HEK293T (cell line): ENCODE measurements around the gene PHRF1.

Source experiments
- CTCF ChIA-PET: fragments of 350-600 bp; formaldehyde crosslinking; extraction: SDS; loops from one replicate; lab custom pipeline; 2021; ENCODE audit warnings: antibody characterized with exemption, inconsistent platforms; lab: Yijun Ruan, JAX
- POLR2A ChIA-PET: fragments of 350-600 bp; formaldehyde crosslinking; extraction: SDS; loops from one replicate; lab custom pipeline; 2020; ENCODE audit warnings: antibody characterized with exemption, inconsistent platforms; lab: Yijun Ruan, JAX
- DNase-seq: peaks from one replicate; pipeline ENCODE4 v3.0.0; 2012; ENCODE audit warnings: mixed read lengths; ENCODE audit errors: extremely low spot score
- ARNT ChIP-seq: fragments of 450-650 bp; IDR thresholded peaks from 2 replicates; pipeline ENCODE4 v1.6.1; 2017; ENCODE audit warnings: mild to moderate bottlenecking
- BHLHE40 ChIP-seq: fragments of 450-650 bp; IDR thresholded peaks from 2 replicates; pipeline ENCODE4 v1.6.1; 2016; ENCODE audit warnings: mild to moderate bottlenecking, moderate library complexity, borderline replicate concordance
- CTBP1 ChIP-seq: fragments of 450-650 bp; IDR thresholded peaks from 2 replicates; pipeline ENCODE4 v1.6.1; 2016; ENCODE audit warnings: borderline replicate concordance
- ELF4 ChIP-seq: fragments of 450-650 bp; IDR thresholded peaks from 2 replicates; pipeline ENCODE4 v1.6.1; 2017; ENCODE audit warnings: antibody characterized with exemption
- FOXA1 ChIP-seq: fragments of 450-650 bp; IDR thresholded peaks from 2 replicates; pipeline ENCODE4 v1.6.1; 2016; ENCODE audit warnings: mild to moderate bottlenecking
- FOXK2 ChIP-seq: fragments of 450-650 bp; IDR thresholded peaks from 2 replicates; pipeline ENCODE4 v1.6.1; 2016; ENCODE audit warnings: mild to moderate bottlenecking
- FOXM1 ChIP-seq: fragments of 450-650 bp; IDR thresholded peaks from 2 replicates; pipeline ENCODE4 v1.6.1; 2017; ENCODE audit warnings: mild to moderate bottlenecking, borderline replicate concordance
- HDGF ChIP-seq: fragments of 450-650 bp; IDR thresholded peaks from 2 replicates; pipeline ENCODE4 v1.6.1; 2017; ENCODE audit warnings: antibody characterized with exemption, borderline replicate concordance
- L3MBTL2 ChIP-seq: fragments of 450-650 bp; conservative IDR thresholded peaks from 2 replicates; pipeline ENCODE4 v1.6.1; 2016; ENCODE audit warnings: mild to moderate bottlenecking
- LEF1 ChIP-seq: fragments of 450-650 bp; IDR thresholded peaks from 2 replicates; pipeline ENCODE4 v1.6.1; 2017; ENCODE audit warnings: mild to moderate bottlenecking, borderline replicate concordance
- NFRKB ChIP-seq: fragments of 450-650 bp; IDR thresholded peaks from 2 replicates; pipeline ENCODE4 v1.6.1; 2016; ENCODE audit warnings: mild to moderate bottlenecking, moderate library complexity
- PKNOX1 ChIP-seq: fragments of 450-650 bp; IDR thresholded peaks from 2 replicates; pipeline ENCODE4 v1.6.1; 2016
- SP1 ChIP-seq: fragments of 450-650 bp; IDR thresholded peaks from 2 replicates; pipeline ENCODE4 v1.6.1; 2017
- SUZ12 ChIP-seq: fragments of 450-650 bp; IDR thresholded peaks from 2 replicates; pipeline ENCODE4 v1.6.1; 2016; ENCODE audit warnings: mild to moderate bottlenecking
- TARDBP ChIP-seq: fragments of 450-650 bp; IDR thresholded peaks from 2 replicates; pipeline ENCODE4 v1.6.1; 2016
- ZNF384 ChIP-seq: fragments of 450-650 bp; IDR thresholded peaks from 2 replicates; pipeline ENCODE4 v1.6.1; 2016

PHRF1 gene

DNA sequence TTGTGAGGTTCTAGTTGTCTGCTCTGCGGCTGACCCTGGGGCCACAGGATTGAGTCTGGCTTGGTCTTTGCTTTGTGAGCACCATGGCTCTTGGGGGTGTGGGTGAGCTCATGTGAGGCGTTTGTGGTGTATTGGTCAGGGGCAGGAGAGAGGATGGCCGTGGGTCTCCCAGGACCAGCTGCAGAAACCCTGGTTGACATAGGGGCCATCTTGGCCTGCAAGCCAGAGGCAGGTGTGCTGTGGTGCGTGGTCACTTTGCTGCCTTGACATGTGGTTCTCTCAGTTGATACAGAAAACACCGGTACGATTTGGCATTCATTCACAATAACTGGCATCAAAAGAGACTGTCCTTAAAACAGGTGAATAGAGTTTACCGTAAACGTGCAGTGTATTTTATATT, 11.3 kb downstream of the PHRF1 start:
- DNase-seq: no peak
- ChIA-PET POLR2A (interaction anchor here (1.2 kb wide), 1 partner anchor 17 kb away, joined by 3 read pairs; no protein-coding TSS in a partner anchor), CTCF (no interaction called here)
- TF ChIP-seq BHLHE40 (no peak), L3MBTL2 (no peak), ARNT (no peak), NFRKB (no peak), ELF4 (no peak), FOXK2 (no peak), CTBP1 (no peak), TARDBP (no peak), FOXM1 (no peak), SUZ12 (no peak), SP1 (no peak), ZNF384 (no peak)

DNA sequence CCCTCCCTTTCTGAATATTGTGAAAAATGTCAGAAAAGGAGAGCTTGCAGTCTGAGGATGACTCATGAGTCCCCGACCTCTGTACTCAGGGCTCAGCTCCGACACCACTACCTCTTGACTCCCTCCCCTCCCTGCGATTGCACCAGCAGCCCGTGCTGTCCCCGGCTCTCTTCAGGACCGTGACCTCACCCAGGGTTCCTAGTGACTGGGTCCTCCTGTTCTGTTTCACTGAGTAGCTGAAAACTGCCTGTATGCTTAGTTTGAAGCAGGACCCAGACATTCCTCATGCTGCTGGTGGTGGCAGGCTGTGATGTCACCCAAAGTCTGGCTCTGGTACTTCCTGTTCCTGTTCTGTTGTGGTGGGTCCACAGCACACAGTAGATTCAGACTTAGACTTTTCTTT, 11.7 kb downstream of the PHRF1 start:
- TF ChIP-seq FOXA1 (no peak), HDGF (no peak), ELF4 (no peak), PKNOX1 (no peak), CTBP1 (no peak), ZNF384 (no peak), BHLHE40 (no peak), L3MBTL2 (no peak), LEF1 (no peak), NFRKB (no peak), ARNT (no peak), SP1 (no peak), FOXK2 (no peak), SUZ12 (no peak), FOXM1 (no peak), TARDBP (no peak)
- CTCF ChIA-PET: no interaction called here
- no peak for DNase-seq
- POLR2A ChIA-PET: interaction anchor here (1.2 kb wide), 1 partner anchor 18 kb away, joined by 3 read pairs; no protein-coding TSS in a partner anchor

DNA sequence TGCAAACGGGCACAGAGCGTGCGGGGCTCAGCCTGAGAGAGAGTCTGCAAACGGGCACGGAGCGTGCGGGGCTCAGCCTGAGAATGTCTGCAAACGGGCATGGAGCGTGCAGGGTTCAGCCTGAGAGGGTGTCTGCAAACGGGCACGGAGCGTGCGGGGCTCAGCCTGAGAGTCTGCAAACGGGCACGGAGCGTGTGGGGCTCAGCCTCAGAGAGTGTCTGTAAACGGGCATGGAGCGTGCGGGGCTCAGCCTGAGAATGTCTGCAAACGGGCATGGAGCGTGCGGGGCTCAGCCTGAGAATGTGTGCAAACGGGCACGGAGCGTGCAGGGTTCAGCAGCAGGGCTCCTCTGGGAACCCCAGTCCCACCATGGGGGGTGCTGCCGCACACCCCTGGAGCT, 13.5 kb downstream of the PHRF1 start:
- ChIA-PET CTCF (no interaction called here), POLR2A (interaction anchor here (1.2 kb wide), 1 partner anchor 14 kb away, joined by 3 read pairs; no protein-coding TSS in a partner anchor)
- no peak for DNase-seq
- TF ChIP-seq SUZ12 (no peak), NFRKB (no peak), L3MBTL2 (no peak), ZNF384 (no peak), BHLHE40 (no peak), ARNT (no peak), FOXM1 (no peak), SP1 (no peak), CTBP1 (no peak), FOXK2 (no peak), HDGF (no peak), PKNOX1 (no peak), ELF4 (no peak), TARDBP (no peak), LEF1 (no peak), FOXA1 (no peak)

DNA sequence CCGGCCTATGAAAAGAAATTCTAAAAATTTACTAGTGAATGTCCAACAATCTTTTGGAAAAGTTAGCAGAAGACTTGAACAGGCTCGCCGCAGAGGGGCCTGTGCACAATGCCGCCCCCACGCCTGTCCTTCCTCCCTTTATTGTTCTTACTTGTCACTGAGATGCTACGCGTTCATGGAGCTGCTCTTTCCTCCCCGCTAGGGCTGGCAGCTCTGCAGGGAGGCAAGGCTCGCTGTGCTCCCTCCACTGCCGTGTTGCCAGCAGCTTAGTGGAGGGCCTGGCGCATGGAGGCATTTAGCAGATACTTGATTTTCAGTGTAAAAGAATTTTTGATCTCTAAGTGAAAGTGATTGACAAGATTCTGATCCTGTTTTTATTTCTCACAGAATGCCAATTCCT, 14.7 kb downstream of the PHRF1 start:
- DNase-seq: no peak
- no peak for TF ChIP-seq SUZ12
- no peak for TF ChIP-seq CTBP1
- TF ChIP-seq PKNOX1: no peak
- ChIA-PET CTCF (no interaction called here), POLR2A (interaction anchor here (0.9 to 1.0 kb wide), 2 partner anchors 8 to 15 kb away, joined by 3 read pairs; partner anchors contain the start of gene PHRF1)

GRCh38 chr11:592501-592900, 16.2 kb downstream of the PHRF1 start:
- no peak for TF ChIP-seq BHLHE40
- ChIA-PET POLR2A (no interaction called here), CTCF (no interaction called here)
- DNase-seq: no peak

DNA sequence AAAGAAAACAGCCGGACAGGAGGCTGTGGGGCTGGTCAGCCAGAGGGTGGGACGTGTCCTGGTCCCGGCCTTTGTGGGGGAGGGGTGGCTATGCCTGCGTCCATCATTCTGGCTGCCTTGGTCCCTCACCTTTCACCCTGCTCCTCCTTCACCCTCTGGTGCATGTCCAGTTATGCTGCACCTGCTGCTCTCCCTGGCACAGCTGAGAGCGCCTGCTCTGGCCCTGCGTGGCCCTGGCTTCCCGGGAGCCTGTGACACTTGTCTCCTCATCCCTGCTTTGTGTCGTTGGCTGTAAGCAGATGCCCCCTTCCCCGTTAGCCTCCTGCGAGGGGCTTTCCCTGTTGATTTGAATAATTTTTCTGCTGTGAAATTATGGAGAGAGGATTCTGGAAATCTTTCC, 16.6 kb downstream of the PHRF1 start:
- POLR2A ChIA-PET: no interaction called here
- DNase-seq: no peak
- CTCF ChIA-PET: no interaction called here
- TF ChIP-seq HDGF (no peak), LEF1 (no peak), PKNOX1 (no peak), L3MBTL2 (no peak), ELF4 (no peak), FOXM1 (no peak), TARDBP (no peak), ZNF384 (no peak), BHLHE40 (no peak), NFRKB (no peak), CTBP1 (no peak), FOXA1 (no peak), FOXK2 (no peak), SP1 (no peak)
